Measurements from ENCODE around the gene PCDHGB7. TPM values are rescaled to one million over a fixed set of nuclear protein-coding genes. Genes with fewer than 3 reads are reported as not detected.
"Not testable (repeated sequence)": the region's sequence is repeated elsewhere in the genome, so short reads cannot be mapped to it uniquely, and the experiment has no call there.

The PCDHGB7 gene
- total and polyA plus RNA-seq, 12 donors = 1.9 to 12.6 (median 10.3) TPM

DNA sequence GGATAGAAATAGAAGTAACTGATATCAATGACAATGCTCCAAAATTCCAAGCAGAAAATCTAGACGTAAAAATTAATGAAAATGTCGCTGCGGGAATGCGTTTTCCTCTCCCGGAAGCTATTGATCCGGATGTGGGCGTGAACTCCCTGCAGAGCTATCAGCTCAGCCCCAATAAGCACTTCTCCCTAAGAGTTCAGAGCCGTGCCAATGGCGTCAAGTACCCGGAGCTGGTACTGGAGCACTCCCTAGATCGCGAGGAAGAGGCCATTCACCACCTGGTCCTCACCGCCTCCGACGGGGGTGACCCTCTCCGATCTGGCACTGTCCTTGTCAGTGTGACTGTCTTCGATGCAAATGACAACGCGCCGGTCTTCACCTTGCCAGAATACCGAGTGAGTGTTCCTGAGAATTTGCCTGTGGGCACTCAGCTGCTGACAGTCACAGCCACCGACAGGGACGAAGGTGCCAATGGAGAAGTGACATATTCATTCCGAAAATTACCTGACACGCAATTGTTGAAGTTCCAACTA lies 3.9 kb upstream of the PCDHGB7 start:
- intact Hi-C loops (cut with DNase I) = loop anchor here in 4 of 10 donors (5.0 to 10.0 kb wide), 4 partner anchors 111 to 199 kb away; partner anchors contain the start of gene PCDHB13 (in 1 of the 4)
- Histone ChIP-seq H3K36me3 (peaks cover 0 to 56% (median 0%) of the 10 kb centered on the region in 9 donors), H3K4me3 (peak overlapping the region in 8 of 10 donors; percentile 9 to 48 (median 36)), H3K27ac (peak overlapping the region in 1 of 10 donors; percentile 1), H3K27me3 (peaks cover 0 to 96% (median 0%) of the 10 kb centered on the region in 7 donors), H3K4me1 (peaks cover 0 to 25% (median 5%) of the 10 kb centered on the region in 9 donors), H3K9me3 (peaks cover 0 to 100% (median 45%) of the 10 kb centered on the region in 11 donors)
- ATAC-seq (peak in 4 of 8 donors; percentile 12 to 57 (median 24)), DNase-seq (no peak)
- WGBS, 2 donors = 23 to 26% methylated on average over 25 of the region's 25 CpGs
- TF ChIP-seq, protein P1, sequence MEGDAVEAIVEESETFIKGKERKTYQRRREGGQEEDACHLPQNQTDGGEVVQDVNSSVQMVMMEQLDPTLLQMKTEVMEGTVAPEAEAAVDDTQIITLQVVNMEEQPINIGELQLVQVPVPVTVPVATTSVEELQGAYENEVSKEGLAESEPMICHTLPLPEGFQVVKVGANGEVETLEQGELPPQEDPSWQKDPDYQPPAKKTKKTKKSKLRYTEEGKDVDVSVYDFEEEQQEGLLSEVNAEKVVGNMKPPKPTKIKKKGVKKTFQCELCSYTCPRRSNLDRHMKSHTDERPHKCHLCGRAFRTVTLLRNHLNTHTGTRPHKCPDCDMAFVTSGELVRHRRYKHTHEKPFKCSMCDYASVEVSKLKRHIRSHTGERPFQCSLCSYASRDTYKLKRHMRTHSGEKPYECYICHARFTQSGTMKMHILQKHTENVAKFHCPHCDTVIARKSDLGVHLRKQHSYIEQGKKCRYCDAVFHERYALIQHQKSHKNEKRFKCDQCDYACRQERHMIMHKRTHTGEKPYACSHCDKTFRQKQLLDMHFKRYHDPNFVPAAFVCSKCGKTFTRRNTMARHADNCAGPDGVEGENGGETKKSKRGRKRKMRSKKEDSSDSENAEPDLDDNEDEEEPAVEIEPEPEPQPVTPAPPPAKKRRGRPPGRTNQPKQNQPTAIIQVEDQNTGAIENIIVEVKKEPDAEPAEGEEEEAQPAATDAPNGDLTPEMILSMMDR (IDR thresholded peaks at IDR 0.05) = no peak

DNA sequence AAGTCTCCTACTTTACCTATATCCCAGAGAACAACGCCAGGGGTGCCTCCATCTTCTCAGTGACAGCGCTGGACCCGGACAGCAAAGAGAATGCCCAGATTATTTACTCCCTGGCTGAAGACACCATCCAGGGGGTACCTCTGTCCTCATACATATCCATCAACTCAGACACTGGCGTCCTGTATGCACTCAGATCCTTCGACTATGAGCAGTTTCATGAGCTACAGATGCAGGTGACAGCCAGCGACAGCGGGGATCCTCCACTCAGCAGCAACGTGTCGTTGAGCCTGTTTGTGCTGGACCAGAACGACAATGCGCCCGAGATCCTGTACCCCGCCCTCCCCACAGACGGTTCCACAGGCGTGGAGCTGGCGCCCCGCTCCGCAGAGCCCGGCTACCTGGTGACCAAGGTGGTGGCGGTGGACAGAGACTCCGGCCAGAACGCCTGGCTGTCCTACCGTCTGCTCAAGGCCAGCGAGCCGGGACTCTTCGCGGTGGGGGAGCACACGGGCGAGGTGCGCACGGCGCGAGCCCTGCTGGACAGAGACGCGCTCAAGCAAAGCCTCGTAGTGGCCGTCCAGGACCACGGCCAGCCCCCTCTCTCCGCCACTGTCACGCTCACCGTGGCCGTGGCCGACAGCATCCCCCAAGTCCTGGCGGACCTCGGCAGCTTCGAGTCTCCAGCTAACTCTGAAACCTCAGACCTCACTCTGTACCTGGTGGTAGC lies 2.8 kb upstream of the PCDHGB7 start:
- Histone ChIP-seq H3K4me1 (peaks cover 0 to 25% (median 5%) of the 10 kb centered on the region in 9 donors), H3K9me3 (peaks cover 0 to 100% (median 45%) of the 10 kb centered on the region in 11 donors), H3K27me3 (peaks cover 0 to 96% (median 0%) of the 10 kb centered on the region in 7 donors), H3K36me3 (peaks cover 0 to 56% (median 0%) of the 10 kb centered on the region in 9 donors)
- DNase-seq, H3K27ac ChIP-seq, ATAC-seq, H3K4me3 ChIP-seq: not testable (repeated sequence)
- intact Hi-C loops (cut with DNase I) = loop anchor here in 8 of 10 donors (5.0 to 10.0 kb wide), 7 partner anchors 108 to 200 kb away; partner anchors contain the start of gene PCDHB13 (in 1 of the 8)
- WGBS, 2 donors = 45 to 58% methylated on average over 41 to 46 of the region's 46 CpGs

DNA sequence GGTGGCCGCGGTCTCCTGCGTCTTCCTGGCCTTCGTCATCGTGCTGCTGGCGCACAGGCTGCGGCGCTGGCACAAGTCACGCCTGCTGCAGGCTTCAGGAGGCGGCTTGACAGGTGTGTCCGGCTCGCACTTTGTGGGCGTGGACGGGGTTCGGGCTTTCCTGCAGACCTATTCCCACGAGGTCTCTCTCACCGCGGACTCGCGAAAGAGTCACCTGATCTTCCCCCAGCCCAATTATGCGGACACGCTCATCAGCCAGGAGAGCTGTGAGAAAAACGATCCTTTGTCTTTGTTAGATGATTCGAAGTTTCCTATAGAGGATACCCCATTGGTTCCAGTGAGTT lies 2.2 kb upstream of the PCDHGB7 start:
- 43 to 45% methylated on average over 24 of the region's 24 CpGs for WGBS, 2 donors
- not testable (repeated sequence) for H3K4me3 ChIP-seq, H3K27ac ChIP-seq, DNase-seq, ATAC-seq
- H3K4me1 ChIP-seq = peaks cover 0 to 25% (median 5%) of the 10 kb centered on the region in 9 donors
- peaks cover 0 to 100% (median 45%) of the 10 kb centered on the region in 11 donors for H3K9me3 ChIP-seq
- peaks cover 0 to 53% (median 0%) of the 10 kb centered on the region in 9 donors for H3K36me3 ChIP-seq
- intact Hi-C loops (cut with DNase I) = loop anchor here in 8 of 10 donors (5.0 to 10.0 kb wide), 7 partner anchors 107 to 200 kb away; partner anchors contain the start of gene PCDHB13 (in 1 of the 8)
- peaks cover 0 to 96% (median 0%) of the 10 kb centered on the region in 7 donors for H3K27me3 ChIP-seq

DNA sequence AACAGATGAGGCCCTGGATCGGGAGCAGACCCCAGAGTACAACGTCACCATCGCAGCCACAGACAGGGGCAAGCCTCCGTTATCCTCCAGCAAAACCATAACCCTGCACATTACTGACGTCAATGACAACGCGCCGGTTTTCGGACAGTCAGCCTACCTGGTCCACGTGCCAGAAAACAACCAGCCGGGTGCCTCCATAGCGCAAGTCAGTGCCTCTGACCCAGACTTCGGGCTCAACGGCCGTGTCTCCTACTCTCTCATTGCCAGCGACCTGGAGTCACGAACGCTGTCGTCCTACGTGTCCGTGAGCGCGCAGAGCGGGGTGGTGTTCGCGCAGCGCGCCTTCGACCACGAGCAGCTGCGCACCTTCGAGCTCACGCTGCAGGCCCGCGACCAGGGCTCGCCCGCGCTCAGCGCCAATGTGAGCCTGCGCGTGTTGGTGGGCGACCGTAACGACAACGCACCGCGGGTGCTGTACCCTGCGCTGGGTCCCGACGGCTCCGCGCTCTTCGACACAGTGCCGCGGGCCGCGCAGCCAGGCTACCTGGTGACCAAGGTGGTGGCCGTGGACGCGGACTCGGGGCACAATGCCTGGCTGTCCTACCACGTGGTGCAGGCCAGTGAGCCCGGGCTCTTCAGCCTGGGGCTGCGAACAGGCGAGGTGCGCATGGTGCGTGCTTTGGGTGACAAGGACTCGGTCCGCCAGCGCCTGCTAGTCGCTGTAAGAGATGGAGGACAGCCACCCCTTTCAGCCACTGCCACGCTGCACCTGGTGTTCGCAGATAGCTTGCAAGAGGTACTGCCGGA lies 1.8 kb downstream of the PCDHGB7 start:
- TF ChIP-seq, protein P1 (IDR thresholded peaks at IDR 0.05) = no peak
- H3K36me3 ChIP-seq = peaks cover 0 to 34% (median 0%) of the 10 kb centered on the region in 9 donors
- H3K9me3 ChIP-seq = peaks cover 0 to 100% (median 67%) of the 10 kb centered on the region in 11 donors
- DNase-seq (no peak), ATAC-seq (peak in 1 of 8 donors; percentile 29)
- peaks cover 0 to 100% (median 0%) of the 10 kb centered on the region in 7 donors for H3K27me3 ChIP-seq
- H3K4me1 ChIP-seq = peaks cover 0 to 25% (median 6%) of the 10 kb centered on the region in 9 donors
- H3K27ac ChIP-seq = no peak overlapping the region
- intact Hi-C loops (cut with DNase I) = loop anchor here in 8 of 10 donors (5.0 to 10.0 kb wide), 7 partner anchors 103 to 204 kb away; partner anchors contain the start of gene PCDHB13 (in 1 of the 8)
- 38 to 45% methylated on average over 74 of the region's 74 CpGs for WGBS, 2 donors
- H3K4me3 ChIP-seq = no peak overlapping the region

Data from heart right ventricle (tissue), 16 donors.